Measurements from ENCODE around the gene MACROD2.

GRCh38 chr20:15814911-15815310 lies 1819.6 kb downstream of the MACROD2 start:
- TF ChIP-seq EZH2 (IDR thresholded peaks at IDR 0.05; ENCODE audit: low read length) (no peak), CTCF (optimal IDR thresholded peaks at IDR 0.05 in 1 of 3, IDR thresholded peaks at IDR 0.05 in 1 of 3, conservative IDR thresholded peaks at IDR 0.05 in 1 of 3; ENCODE audit: extremely low read depth in 1 of 3, insufficient read depth in 2 of 3, low read length in 3 of 3) (no peak)
